ENCODE measurements around the gene ANXA8.
"Not testable (repeated sequence)": the region's sequence is repeated elsewhere in the genome, so short reads cannot be mapped to it uniquely, and the experiment has no call there.

ANXA8 gene

GRCh38 chr10:47483923-47484322 is at the start of gene ANXA8:
Gene ANXA8 (minus strand): TSS chr10:47484115. CDS start chr10:47483933, 182 bp downstream.
- not testable (repeated sequence) for DNase-seq (ENCODE audit: low spot score)

- not testable (repeated sequence) for DNase-seq (ENCODE audit: low spot score)
Measured at GRCh38 chr10:47523475-47523874, 39.6 kb upstream of the ANXA8 start, which contains the start of gene AGAP9. Gene AGAP9 (minus strand): TSS chr10:47523638. CDS start chr10:47523526, 112 bp downstream.

GRCh38 chr10:47502313-47502712 is 18.4 kb upstream of the ANXA8 start:
- DNase-seq (ENCODE audit: low spot score): not testable (repeated sequence)

- not testable (repeated sequence) for DNase-seq (ENCODE audit: low spot score)
Measured at GRCh38 chr10:47494226-47494625, 10.3 kb upstream of the ANXA8 start.

GRCh38 chr10:47491600-47491999 is 7.7 kb upstream of the ANXA8 start, which contains the start of gene FAM25G:
Gene FAM25G (minus strand): TSS chr10:47491700. CDS start chr10:47491674, 26 bp downstream.
- DNase-seq (ENCODE audit: low spot score): not testable (repeated sequence)

GRCh38 chr10:47489630-47490029 is 5.7 kb upstream of the ANXA8 start:
- not testable (repeated sequence) for DNase-seq (ENCODE audit: low spot score)

GRCh38 chr10:47485943-47486342 is 2.0 kb upstream of the ANXA8 start:
- DNase-seq (ENCODE audit: low spot score): not testable (repeated sequence)

- not testable (repeated sequence) for DNase-seq (ENCODE audit: low spot score)
Measured at GRCh38 chr10:47484786-47485185, 871 bp upstream of the ANXA8 start.

GRCh38 chr10:47482367-47482766 is 1.5 kb downstream of the ANXA8 start:
- DNase-seq (ENCODE audit: low spot score): not testable (repeated sequence)

- not testable (repeated sequence) for DNase-seq (ENCODE audit: low spot score)
Measured at GRCh38 chr10:47481768-47482181, 2.1 kb downstream of the ANXA8 start.

GRCh38 chr10:47481182-47481766 is 2.6 kb downstream of the ANXA8 start:
- not testable (repeated sequence) for DNase-seq (ENCODE audit: low spot score)

GRCh38 chr10:47480133-47480532 is 3.8 kb downstream of the ANXA8 start:
- not testable (repeated sequence) for DNase-seq (ENCODE audit: low spot score)

- DNase-seq (ENCODE audit: low spot score): not testable (repeated sequence)
Measured at GRCh38 chr10:47478114-47478513, 5.8 kb downstream of the ANXA8 start.

GRCh38 chr10:47477078-47477477 is 6.8 kb downstream of the ANXA8 start:
- DNase-seq (ENCODE audit: low spot score): not testable (repeated sequence)

GRCh38 chr10:47475101-47475500 is 8.8 kb downstream of the ANXA8 start:
- DNase-seq (ENCODE audit: low spot score): not testable (repeated sequence)

GRCh38 chr10:47473516-47473915 is 10.4 kb downstream of the ANXA8 start:
- not testable (repeated sequence) for DNase-seq (ENCODE audit: low spot score)

- DNase-seq (ENCODE audit: low spot score): not testable (repeated sequence)
Measured at GRCh38 chr10:47472647-47473046, 11.3 kb downstream of the ANXA8 start.

GRCh38 chr10:47472072-47472471 is 11.8 kb downstream of the ANXA8 start:
- DNase-seq (ENCODE audit: low spot score): not testable (repeated sequence)

GRCh38 chr10:47468731-47469528 is 15.0 kb downstream of the ANXA8 start:
- not testable (repeated sequence) for DNase-seq (ENCODE audit: low spot score)

GRCh38 chr10:47467957-47468356 is 16.0 kb downstream of the ANXA8 start:
- DNase-seq (ENCODE audit: low spot score): not testable (repeated sequence)

- not testable (repeated sequence) for DNase-seq (ENCODE audit: low spot score)
Measured at GRCh38 chr10:47467458-47467857, 16.5 kb downstream of the ANXA8 start.

GRCh38 chr10:47465216-47465917 is 18.5 kb downstream of the ANXA8 start:
- DNase-seq (ENCODE audit: low spot score): not testable (repeated sequence)
